GM12878 (cell line): ENCODE data around the gene MYCBPAP. TPM values are rescaled to one million over a fixed set of nuclear protein-coding genes. Genes with fewer than 3 reads are reported as not detected.

ENCODE experiments used
- ATAC-seq: fragments of 200-7000 bp; cut with Tn5 transposase; 3 replicates; pipeline ENCODE4 v1.9.1; 2020; ENCODE audit warnings: mild to moderate bottlenecking, moderate library complexity
- BruUV-seq: library from RNA; stranded (reverse); fragments of 400-500 nt; replicated peaks from 2 replicates; lab custom pipeline; 2021; lab: Mats Ljungman, UMichigan
- CTCF ChIA-PET: fragments of 300-600 bp; sonication (Branson Sonifier 250); formaldehyde crosslinking; extraction: SDS; loops from one replicate; lab custom pipeline; 2021; ENCODE audit warnings: inconsistent platforms; lab: Yijun Ruan, JAX
- POLR2A ChIA-PET: fragments of 350-600 bp; formaldehyde crosslinking; extraction: SDS; loops from one replicate; lab custom pipeline; 2021; ENCODE audit warnings: inconsistent platforms; lab: Charles Lee
- RAD21 ChIA-PET: fragments of 300-600 bp; sonication (Branson Sonifier 250); formaldehyde crosslinking; loops from one replicate; lab custom pipeline; 2023; ENCODE audit warnings: antibody characterized with exemption; ENCODE audit not compliant: unreplicated experiment; lab: Charles Lee
- SMC1A ChIA-PET: fragments of 300-600 bp; sonication (Branson Sonifier 250); formaldehyde crosslinking; loops from one replicate; lab custom pipeline; 2023; ENCODE audit not compliant: unreplicated experiment, uncharacterized antibody; lab: Charles Lee
- DNase-seq: peaks from one replicate; pipeline ENCODE4 v3.0.0-alpha.2; 2011; ENCODE audit warnings: low read depth, low spot score
- FAIRE-seq: peaks from 3 replicates; lab custom pipeline; 2011; peaks lifted over from hg19 to GRCh38; lab: Jason Lieb, UNC
- H2AFZ ChIP-seq: 2 replicates; pipeline ENCODE4 v1.6.0; 2011; ENCODE audit warnings: low read depth, low read length, control low read depth; ENCODE audit not compliant: control insufficient read depth
- H3K27ac ChIP-seq: 2 replicates; pipeline ENCODE4 v1.5.1; 2011; ENCODE audit warnings: control low read depth; ENCODE audit not compliant: control insufficient read depth, insufficient read depth
- H3K27me3 ChIP-seq, 2 experiments: replicated peaks in 1 of 2; 2 replicates each; pipeline versions ENCODE4 v1.6.0 to v1.6.1; 2011; ENCODE audit warnings: low read length in 1 of 2; ENCODE audit not compliant: control insufficient read depth in 2 of 2, insufficient read depth in 2 of 2
- H3K36me3 ChIP-seq, 2 experiments: 2 replicates each; pipeline ENCODE4 v1.5.1; 2011; ENCODE audit warnings: low read length in 1 of 2; ENCODE audit not compliant: control insufficient read depth in 2 of 2, insufficient read depth in 2 of 2
- H3K4me1 ChIP-seq: 2 replicates; pipeline ENCODE4 v1.6.1; 2011; ENCODE audit warnings: mild to moderate bottlenecking, low read length, moderate library complexity, mixed read lengths; ENCODE audit not compliant: control insufficient read depth, insufficient read depth
- H3K4me2 ChIP-seq: 2 replicates; pipeline ENCODE4 v1.6.0; 2011; ENCODE audit warnings: control low read depth; ENCODE audit not compliant: control insufficient read depth, insufficient read depth
- H3K4me3 ChIP-seq: fragments of 200-600 bp; sonication (generic); 2 replicates; pipeline ENCODE4 v1.5.1; 2016
- H3K79me2 ChIP-seq: 2 replicates; pipeline ENCODE4 v1.6.0; 2011; ENCODE audit warnings: low read length; ENCODE audit not compliant: control insufficient read depth, insufficient read depth
- H3K9ac ChIP-seq: 2 replicates; pipeline ENCODE4 v1.8.0; 2011; ENCODE audit warnings: low read length, control low read depth, mixed read lengths; ENCODE audit not compliant: control insufficient read depth, insufficient read depth
- H3K9me3 ChIP-seq: replicated peaks from 3 replicates; pipeline ENCODE4 v1.5.1; 2011; ENCODE audit warnings: mild to moderate bottlenecking, low read length; ENCODE audit not compliant: control insufficient read depth, insufficient read depth
- H4K20me1 ChIP-seq: 2 replicates; pipeline ENCODE4 v1.6.0; 2011; ENCODE audit not compliant: control insufficient read depth, insufficient read depth
- ATF2 ChIP-seq: IDR thresholded peaks from 2 replicates; pipeline ENCODE4 v1.6.1; 2012; ENCODE audit warnings: low read length, inconsistent platforms
- ATF3 ChIP-seq: IDR thresholded peaks from 2 replicates; pipeline ENCODE4 v1.6.1; 2011; ENCODE audit warnings: low read depth, mild to moderate bottlenecking, low read length, moderate library complexity, borderline replicate concordance; ENCODE audit errors: extremely low read depth
- CBX3 ChIP-seq: fragments of 200-600 bp; sonication (generic); IDR thresholded peaks from 2 replicates; pipeline ENCODE4 v1.6.1; 2016; ENCODE audit warnings: low read depth, borderline replicate concordance
- CHD2 ChIP-seq: IDR thresholded peaks from 2 replicates; pipeline ENCODE4 v1.6.1; 2011; ENCODE audit warnings: low read depth, low read length, improper control_type of control experiment, borderline replicate concordance
- CREB1 ChIP-seq: IDR thresholded peaks from 2 replicates; pipeline ENCODE4 v1.6.1; 2012; ENCODE audit warnings: low read depth, mild to moderate bottlenecking, inconsistent platforms
- ESRRA ChIP-seq: IDR thresholded peaks from 2 replicates; pipeline ENCODE4 v1.6.1; 2012; ENCODE audit warnings: mild to moderate bottlenecking, low read length, improper control_type of control experiment
- GATAD2B ChIP-seq: fragments of 450-650 bp; conservative IDR thresholded peaks from 2 replicates; pipeline ENCODE4 v1.6.1; 2017; ENCODE audit warnings: low read depth, mild to moderate bottlenecking, moderate library complexity
- HDAC6 ChIP-seq: fragments of 200-600 bp; sonication (generic); IDR thresholded peaks from one replicate; pipeline ENCODE4 v1.8.0; 2017; ENCODE audit warnings: antibody characterized with exemption; ENCODE audit not compliant: unreplicated experiment
- LARP7 ChIP-seq: fragments of 450-650 bp; IDR thresholded peaks from 2 replicates; pipeline ENCODE4 v1.6.1; 2017; ENCODE audit warnings: mild to moderate bottlenecking
- MTA2 ChIP-seq: fragments of 450-650 bp; IDR thresholded peaks from 2 replicates; pipeline ENCODE4 v1.6.1; 2016; ENCODE audit warnings: low read depth, mild to moderate bottlenecking, moderate library complexity
- MTA3 ChIP-seq: IDR thresholded peaks from 2 replicates; pipeline ENCODE4 v1.6.1; 2012; ENCODE audit warnings: low read length, inconsistent platforms, borderline replicate concordance
- MYB ChIP-seq: fragments of 150-350 bp; IDR thresholded peaks from 2 replicates; pipeline ENCODE4 v1.6.1; 2014; ENCODE audit warnings: mild to moderate bottlenecking, low read depth, low read length, borderline replicate concordance
- MYC ChIP-seq: IDR thresholded peaks from 2 replicates; pipeline ENCODE4 v1.6.1; 2011; ENCODE audit warnings: mild to moderate bottlenecking, low read length, moderate library complexity, inconsistent platforms; ENCODE audit not compliant: insufficient read depth, insufficient replicate concordance, insufficient read length, severe bottlenecking
- NBN ChIP-seq: fragments of 450-650 bp; IDR thresholded peaks from 2 replicates; pipeline ENCODE4 v1.6.1; 2016
- NFIC ChIP-seq: IDR thresholded peaks from 2 replicates; pipeline ENCODE4 v1.6.1; 2012; ENCODE audit warnings: low read depth, mild to moderate bottlenecking, inconsistent platforms, low read length, moderate library complexity
- NR2F1 ChIP-seq: fragments of 450-650 bp; conservative IDR thresholded peaks from 2 replicates; pipeline ENCODE4 v1.6.1; 2017; ENCODE audit warnings: mild to moderate bottlenecking
- YY1 ChIP-seq: IDR thresholded peaks from 2 replicates; pipeline ENCODE4 v1.6.1; 2011; ENCODE audit warnings: low read depth, mild to moderate bottlenecking, low read length
- ZSCAN29 ChIP-seq: fragments of 450-650 bp; IDR thresholded peaks from 2 replicates; pipeline ENCODE4 v1.6.1; 2017; ENCODE audit warnings: mild to moderate bottlenecking, moderate library complexity
- WGBS: methylation state at CpG from one replicate; pipeline ENCODE4 v1.1.6; 2016; ENCODE audit warnings: low lambda C conversion rate; ENCODE audit not compliant: insufficient replicate concordance, insufficient coverage; ENCODE audit errors: missing lambda C conversion rate; 5-methylcytosine and 5-hydroxymethylcytosine counted together
- in situ Hi-C: fragments of 300-500 bp; cut with MboI; formaldehyde crosslinking; loops from 9 replicates; pipeline ENCODE4 v1.14.3; 2018; ENCODE audit warnings: mixed read lengths
- intact Hi-C: fragments of 100-400 bp; cut with micrococcal nuclease; formaldehyde crosslinking; loops from one replicate; pipeline ENCODE4 v1.14.2; 2022; ENCODE audit not compliant: unreplicated experiment
- polyA plus RNA-seq, 11 experiments: library from polyadenylated mRNA; depleted of rRNA in 4 of 11; unstranded in 6 of 11; stranded (reverse) in 5 of 11; fragments of >200 nt; fragmentation: Nextera tagmentation in 4 of 11; fragmentation: Illumina TruSeq in 1 of 11; extraction: Ambion mirVana in 4 of 11; extraction: Trizol in 1 of 11; gene quantifications; 1 replicate in 1 of 11; 2 replicates in 10 of 11; pipeline versions ENCODE4 v1.2.1 to v1.2.3, GENCODE V29; 2011 to 2016; ENCODE audit warnings: inconsistent platforms in 2 of 11, missing spikeins in 2 of 11, low read depth in 1 of 11
- total RNA-seq, 4 experiments: library from RNA; depleted of rRNA in 3 of 4; stranded (reverse); fragments of >200 nt in 3 of 4; fragmentation: Illumina TruSeq in 1 of 4; extraction: Trizol in 1 of 4; gene quantifications; 2 replicates each; pipeline versions ENCODE4 v1.2.1 to v1.2.3, GENCODE V29; 2013 to 2021

Gene MYCBPAP
- total and polyA plus RNA-seq, 10 of the 15 experiments (the other 5 are each of a cell fraction or from before 2014, with no cell fraction given) = 0.23 to 2.7 (median 1.5) TPM

GRCh38 chr17:50558091-50558490, 49.9 kb downstream of the MYCBPAP start:
- Histone ChIP-seq H3K36me3 (no peaks in the 10 kb centered on the region), H3K4me3 (no peak overlapping the region), H4K20me1 (no peaks in the 10 kb centered on the region), H3K79me2 (no peaks in the 10 kb centered on the region), H3K9ac (no peak overlapping the region), H3K4me1 (peaks cover 14% of the 10 kb centered on the region; the same call in 1 of the 2 replicates), H2AFZ (no peak overlapping the region), H3K9me3 (no peaks in the 10 kb centered on the region), H3K27ac (no peak overlapping the region)
- ChIA-PET SMC1A (no interaction called here), CTCF (no interaction called here), RAD21 (no interaction called here)
- ATAC-seq (no peak), DNase-seq (no peak), FAIRE-seq (no peak)
- in situ Hi-C loops = no loop called here
- 87% methylated on average over 4 of the region's 4 CpGs for WGBS
- no TSS peak for BruUV-seq
- intact Hi-C loops = no loop called here
- TF ChIP-seq NBN (no peak), NR2F1 (no peak)
- TF ChIP-seq, all 136 proteins: peak for 0
- Histone ChIP-seq H3K4me2 (no peak overlapping the region), H3K27me3 (peaks cover 20 to 22% of the 10 kb centered on the region in 2 experiments)
- POLR2A ChIA-PET = no interaction called here

GRCh38 chr17:50558581-50558940, 50.3 kb downstream of the MYCBPAP start:
- CTCF ChIA-PET = no interaction called here
- DNase-seq (no peak), FAIRE-seq (no peak), ATAC-seq (no peak)
- no peaks in the 10 kb centered on the region for H3K36me3 ChIP-seq
- H3K9me3 ChIP-seq = no peaks in the 10 kb centered on the region
- RAD21 ChIA-PET = no interaction called here
- no peak overlapping the region for H3K9ac ChIP-seq
- H3K4me2 ChIP-seq = 0 out of 2 replicates have a peak overlapping the region, but pooled peaks have one; percentile 100
- in situ Hi-C loops (no loop called here), intact Hi-C loops (no loop called here)
- no peaks in the 10 kb centered on the region for H3K79me2 ChIP-seq
- H2AFZ ChIP-seq = no peak overlapping the region
- BruUV-seq = no TSS peak
- H3K4me1 ChIP-seq = peaks cover 14% of the 10 kb centered on the region; the same call in 1 of the 2 replicates
- H3K4me3 ChIP-seq = no peak overlapping the region
- POLR2A ChIA-PET = no interaction called here
- no peaks in the 10 kb centered on the region for H4K20me1 ChIP-seq
- peaks cover 20 to 23% of the 10 kb centered on the region in 2 experiments for H3K27me3 ChIP-seq
- WGBS = 19% methylated on average over 18 of the region's 18 CpGs
- no peak overlapping the region for H3K27ac ChIP-seq
- SMC1A ChIA-PET = no interaction called here
- TF ChIP-seq YY1 (no peak), CREB1 (no peak), MTA3 (no peak), CHD2 (no peak), GATAD2B (no peak), NFIC (no peak), MTA2 (no peak), ZSCAN29 (no peak), MYB (no peak), ESRRA (no peak), LARP7 (no peak), HDAC6 (no peak), ATF3 (no peak), ATF2 (no peak), CBX3 (no peak), MYC (no peak)
